Activated gamma-delta T cell (primary cell): ENCODE measurements around the gene MN1.

Source experiments
- DNase-seq: peaks from one replicate; lab custom pipeline; 2025; lab: John Stamatoyannopoulos, UW

The MN1 gene

DNA sequence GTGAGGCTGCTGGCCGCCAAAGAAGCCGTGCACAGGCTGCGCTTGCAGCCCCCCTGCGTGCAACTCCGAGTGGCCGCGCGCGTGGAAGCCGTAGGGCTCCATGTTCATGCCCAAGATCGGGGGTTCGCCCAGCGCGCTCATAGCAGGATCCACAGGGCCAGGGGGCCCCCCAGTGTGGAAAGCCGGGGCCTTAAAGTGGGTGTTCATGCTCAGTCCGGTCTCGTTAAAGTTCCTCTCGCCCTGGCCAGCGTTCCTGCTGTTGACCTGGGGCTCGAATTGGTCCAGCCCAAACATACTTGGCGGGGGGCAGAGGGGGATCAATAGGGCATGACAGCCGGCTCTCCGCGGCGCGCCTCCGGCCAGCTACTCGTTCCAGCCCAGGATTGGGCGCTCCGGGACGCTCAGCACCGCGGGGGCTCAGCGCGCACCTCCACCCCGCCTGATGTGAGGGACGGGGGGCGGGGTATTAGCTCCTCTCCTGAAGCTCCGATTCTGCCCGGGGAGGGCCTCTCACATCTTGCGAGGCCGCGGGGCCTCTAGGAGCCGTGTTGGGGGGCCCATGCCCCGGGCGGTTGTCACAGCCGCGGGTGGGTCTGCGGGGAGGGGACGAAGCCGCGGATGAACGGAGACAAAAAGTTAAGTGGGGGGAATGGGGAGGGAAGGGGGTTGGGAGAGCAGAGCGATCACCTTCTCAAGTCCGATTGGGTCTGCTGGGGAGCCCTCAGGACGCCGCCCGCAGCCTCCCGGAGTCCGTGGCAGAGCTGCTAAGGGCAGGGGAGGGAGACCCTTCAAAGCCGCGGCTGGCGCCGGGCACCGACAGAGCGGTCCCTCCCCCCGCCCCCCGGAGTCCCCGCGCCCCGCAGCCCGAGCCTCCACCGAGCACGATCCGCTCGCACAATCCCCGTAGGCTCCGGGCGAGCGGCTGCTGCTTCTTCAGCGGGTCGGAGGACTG is 1.0 kb downstream of the MN1 start:
- DNase-seq: no peak

DNA sequence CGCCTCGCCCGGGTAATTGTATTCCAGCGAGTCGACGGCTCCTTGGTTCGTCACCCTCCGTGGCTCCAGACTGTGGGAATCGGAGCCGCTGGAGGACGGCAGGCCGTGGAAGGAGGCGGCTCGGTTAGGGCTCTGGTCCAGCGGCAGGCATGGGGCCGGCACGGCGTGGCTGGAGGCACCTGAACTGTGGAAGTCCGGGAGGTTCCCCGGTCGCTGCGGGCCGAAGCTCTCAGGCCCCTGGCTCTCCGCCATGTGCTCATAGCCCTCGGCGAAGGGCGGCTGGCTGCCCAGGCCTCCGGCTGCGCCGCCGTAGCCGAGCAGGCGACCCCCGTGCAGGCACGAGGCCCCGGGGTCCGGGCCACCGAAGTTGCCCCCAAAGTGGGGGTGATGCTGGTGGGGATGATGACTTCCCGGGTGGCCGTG is 1.7 kb downstream of the MN1 start:
- no peak for DNase-seq

DNA sequence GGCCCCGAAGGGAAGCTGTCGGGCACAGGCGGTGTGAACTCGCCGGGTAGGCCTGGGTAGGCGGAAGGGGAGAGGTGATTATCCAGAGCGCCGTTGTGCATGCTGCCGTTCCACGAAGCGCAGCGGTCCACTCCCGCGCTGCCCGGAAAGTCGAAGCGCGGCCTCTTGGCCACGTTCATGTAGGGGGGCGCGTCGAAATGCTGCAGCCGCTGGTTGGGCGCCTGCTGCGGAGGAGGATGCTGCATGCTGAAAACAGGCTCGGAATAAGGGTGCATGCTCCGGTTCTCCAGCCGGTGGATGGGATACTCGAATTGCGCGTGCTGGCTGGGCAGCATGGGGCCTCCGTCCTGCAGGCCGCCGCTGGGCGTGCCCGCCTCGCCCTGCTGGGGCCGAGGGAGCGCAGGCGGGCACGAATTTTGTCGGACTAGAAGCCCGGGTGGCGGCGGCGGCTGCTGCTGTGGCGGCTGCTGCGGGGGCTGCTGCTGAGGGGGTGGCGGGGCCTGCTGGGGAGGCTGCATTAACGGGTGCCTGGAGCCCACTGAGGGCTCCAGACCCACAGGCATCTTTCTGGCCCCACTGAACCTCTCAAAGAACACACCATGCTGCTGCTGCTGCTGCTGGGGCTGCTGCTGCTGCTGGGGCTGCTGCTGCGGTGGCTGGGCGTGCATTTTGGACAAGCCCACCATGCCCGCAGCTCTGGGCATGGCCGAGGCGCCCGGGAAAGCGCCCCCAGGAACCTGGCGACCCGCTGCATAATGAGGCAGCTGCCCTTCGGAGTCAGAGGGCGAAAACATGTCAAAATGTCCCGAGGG is 2.3 kb downstream of the MN1 start:
- DNase-seq: no peak

DNA sequence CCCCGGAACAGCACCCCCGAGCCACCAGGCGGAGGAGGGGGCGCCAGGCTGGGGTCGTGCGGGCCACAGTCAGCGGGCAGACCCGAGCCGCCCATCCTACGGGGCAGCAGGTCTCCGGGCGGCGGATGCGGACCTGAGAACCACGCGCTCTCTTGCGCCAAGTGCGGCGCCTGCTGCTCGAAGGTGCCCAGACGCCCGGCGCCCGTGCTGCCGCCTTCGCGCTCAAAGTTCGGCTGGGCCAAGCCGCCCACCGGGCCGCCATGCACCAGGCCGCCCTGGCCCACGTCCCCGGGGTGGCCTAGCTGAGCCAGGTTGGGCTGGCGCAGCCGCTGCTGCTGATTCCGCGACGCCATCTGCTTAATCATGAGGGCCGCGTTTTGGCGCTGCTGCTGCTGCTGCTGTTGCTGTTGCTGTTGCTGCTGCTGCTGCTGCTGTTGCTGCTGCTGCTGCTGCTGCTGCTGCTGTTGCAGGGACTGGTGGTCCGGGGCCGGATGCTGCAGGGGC is 3.0 kb downstream of the MN1 start:
- DNase-seq: no peak

DNA sequence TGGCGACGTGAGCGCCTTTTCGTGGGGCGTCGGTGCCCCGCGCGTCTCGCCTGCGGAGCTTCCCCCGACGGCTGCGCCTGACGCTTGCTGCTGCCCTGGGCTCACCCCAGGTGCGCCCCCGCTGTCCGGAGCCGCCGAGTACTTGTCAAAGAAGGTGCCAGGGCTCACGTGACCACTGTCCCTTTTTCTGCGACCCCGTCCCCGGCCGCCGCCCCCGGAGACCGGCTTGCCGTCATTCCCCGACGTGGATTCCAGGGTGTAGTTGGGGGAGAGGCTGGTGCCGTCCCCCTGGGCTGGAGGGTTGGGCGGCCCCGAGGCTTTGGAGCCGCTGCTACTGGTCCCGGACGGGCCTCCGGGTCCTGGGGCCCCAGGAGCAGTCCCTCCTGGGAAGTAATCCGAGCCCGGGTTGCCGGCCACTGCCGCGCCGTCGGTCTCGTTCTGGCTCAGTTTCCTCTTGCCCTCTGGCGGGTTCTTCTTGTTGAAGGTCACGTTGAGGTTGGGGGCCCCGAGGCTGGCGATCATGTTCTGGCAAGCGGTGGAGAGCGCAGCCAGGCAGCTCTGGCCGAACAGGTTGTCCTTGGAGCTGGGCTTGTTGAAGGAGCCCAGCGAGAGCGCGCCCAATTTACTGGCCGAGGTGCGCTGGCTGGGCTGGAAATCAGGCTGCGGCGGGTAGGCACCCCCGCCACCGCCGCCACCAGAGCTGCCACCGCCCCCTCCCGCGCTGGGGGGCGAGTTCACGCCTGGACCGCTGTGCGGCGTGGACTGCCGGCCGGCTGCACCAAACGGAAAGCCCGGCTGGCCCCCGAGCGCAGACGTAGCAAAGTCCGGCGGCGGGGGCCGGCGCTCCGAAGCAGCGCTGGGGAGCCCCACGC is 3.8 kb downstream of the MN1 start:
- DNase-seq: no peak

DNA sequence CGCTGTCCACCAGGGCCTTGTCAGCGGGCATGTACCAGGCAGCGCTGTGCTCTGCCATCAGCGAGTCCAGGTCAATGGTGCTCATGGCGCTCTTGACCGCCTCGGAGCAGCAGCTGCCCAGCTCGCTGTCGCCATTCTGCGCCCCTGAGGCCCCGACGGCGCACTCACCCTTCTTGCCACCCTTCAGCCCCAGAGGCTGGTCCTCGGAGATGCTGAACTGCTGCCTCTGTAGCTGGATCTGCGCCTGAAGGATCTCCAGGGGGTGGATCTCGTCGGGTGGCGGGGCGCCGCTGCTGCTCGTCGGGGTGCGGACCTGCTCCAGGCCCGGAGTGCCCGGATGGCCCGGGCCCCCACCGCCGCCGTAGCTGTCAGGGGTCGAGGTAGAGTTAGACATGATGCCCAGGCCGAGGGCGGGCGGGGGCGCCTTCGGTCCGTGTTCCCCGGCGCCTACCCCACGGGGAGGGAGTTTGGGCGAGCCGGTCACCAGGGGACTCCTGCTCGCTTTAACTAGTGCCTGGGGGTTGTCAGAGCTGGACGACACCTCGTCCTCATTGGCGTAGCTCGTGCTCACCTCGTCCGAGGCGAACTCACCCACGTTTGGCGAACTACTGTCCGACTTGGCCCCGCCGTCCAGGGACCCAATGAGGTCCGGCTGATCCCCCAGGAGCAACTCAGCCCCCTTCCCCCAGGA is 4.6 kb downstream of the MN1 start:
- no peak for DNase-seq

DNA sequence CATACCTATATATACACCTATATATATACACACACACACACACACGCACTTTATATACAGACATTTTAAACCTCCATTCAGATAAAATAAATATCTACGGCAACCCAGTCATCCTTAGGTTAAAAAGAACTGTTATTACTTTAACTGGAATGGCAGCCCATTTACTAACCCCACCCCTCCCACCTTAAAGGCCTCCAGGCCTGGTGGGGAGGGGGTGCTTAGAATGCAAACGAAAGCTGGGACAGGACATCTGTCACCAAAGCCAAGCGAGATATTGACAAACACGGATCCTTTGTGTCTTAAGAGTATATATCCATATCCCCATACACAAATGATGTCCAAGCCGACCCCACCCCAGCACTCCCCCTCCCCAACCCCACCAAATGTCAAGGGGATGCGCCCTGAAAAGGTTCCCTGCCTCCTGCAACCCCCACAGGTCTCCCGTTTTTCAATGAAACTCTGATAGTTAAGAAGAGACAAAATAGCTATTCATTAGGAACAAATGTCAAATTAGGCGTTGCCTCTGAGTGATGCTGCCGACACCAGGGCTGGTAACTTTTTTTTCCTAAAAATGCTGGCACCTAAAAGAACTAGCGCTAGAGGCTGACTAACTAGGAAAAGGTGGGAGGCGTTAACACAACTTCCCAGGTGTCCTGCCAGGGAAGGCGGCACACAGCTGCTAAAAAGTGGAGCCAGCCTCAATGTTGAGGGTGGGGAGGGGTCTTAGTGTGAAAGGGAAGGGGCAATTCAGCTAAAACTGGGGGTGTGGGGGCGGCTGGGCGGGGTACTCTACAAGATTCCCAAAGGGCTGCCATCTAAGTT is 5.6 kb downstream of the MN1 start:
- DNase-seq: no peak

DNA sequence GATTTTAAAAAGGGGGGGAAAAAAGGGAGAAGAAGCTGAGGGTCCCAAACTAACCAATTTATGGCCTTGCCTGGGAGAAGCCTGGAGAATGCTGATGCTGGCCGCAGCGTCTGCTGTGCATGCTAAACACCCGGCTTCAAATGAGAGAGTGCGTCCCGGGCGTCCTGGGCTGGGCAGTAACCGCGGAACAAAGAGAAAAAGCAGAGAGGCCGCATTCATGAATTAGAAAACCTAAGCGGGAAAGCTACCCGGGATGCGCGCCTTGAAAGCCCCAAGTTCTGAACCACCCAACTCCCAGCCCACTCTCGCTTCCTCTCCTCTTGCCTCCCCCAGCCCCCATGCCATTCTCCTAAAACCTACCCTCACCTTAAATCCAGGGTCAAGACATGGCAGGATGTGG is 6.5 kb downstream of the MN1 start:
- no peak for DNase-seq

DNA sequence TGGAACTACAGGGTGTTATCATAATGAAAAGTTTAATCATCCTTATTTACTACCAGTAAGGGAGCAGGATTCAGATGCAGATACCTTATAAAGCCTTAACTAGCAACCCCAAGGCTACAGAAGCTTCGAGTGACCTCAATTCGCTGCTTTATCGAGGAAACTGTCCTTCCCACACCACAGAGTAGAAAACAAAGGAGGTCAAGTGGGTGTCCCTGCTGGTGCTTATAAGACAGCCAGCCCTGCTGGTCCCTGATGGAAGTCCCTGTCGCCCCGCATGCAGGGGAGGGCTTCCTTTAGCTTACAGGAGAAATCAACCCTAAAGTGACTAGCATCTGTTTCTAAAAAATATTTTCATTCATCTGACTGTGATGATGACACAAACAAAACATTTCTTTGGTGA is 7.3 kb downstream of the MN1 start:
- no peak for DNase-seq

DNA sequence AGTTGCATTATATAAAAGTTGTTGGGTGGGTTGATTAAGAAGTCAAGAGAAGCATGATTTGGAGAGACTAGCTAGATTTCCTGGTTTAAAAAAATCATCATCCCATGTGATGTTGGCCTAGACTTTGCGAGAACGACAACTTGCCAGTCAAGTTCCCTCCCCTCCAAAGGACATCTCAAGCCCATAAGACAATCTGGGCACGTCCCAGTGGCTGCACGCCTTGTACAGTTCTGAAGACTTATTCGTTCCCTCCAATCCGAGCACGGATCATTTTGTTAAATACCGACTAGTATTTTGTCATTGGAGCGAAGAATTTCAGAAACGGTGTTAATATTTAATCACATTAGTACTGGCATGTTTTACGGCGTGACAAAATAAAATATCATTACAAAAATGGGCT is 8.0 kb downstream of the MN1 start:
- no peak for DNase-seq

DNA sequence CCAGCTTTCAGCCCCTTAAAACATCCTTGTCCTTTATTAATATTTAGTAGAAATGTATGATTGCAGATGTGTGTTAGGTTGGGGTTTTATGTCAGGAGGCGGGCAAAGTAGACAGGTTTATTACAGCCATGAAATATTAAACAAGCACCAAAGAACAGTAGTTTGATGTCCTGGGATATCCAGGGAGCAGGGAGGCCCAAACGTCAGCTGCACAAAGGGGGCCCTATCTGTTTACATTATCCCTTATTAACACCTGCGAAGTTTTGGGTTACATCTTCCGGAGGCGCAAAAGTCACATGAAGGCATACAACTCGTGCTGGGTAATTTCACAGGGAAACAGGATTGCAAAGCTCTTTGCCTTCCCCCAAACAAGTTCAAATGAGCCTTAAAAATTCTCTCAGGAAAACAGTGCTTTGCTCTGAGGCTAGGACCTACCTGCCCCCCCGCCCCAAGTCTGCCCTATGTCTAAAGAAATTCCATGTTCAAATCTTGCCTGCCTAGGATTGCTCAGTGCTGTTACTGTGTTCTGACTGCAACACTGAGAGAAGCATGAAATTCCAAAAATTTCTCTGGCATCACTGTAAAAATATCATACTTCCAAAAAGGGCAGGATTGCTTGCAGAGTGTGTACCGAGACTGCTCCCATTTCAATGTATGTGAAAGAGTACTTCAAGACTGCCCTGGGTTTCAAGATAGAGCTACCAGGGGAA is 8.9 kb downstream of the MN1 start:
- DNase-seq: no peak

DNA sequence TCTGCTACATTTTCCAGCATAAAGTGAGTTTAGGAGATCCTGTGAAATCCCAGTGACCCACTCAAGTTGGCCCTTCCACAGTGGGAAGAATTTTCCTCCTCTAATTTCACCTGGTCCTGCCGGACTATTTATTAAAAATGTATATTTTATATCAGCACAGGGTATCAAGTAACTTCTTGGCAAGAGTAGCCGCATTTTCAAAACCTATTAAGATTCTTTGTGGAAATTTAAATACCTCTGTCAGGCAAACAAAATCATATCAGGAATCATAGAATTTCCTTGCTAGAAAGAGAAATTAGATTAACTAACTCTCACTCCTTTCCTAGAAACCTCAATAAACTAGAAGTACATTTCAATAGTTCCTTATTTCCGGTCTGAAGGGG is 9.7 kb downstream of the MN1 start:
- DNase-seq: no peak

DNA sequence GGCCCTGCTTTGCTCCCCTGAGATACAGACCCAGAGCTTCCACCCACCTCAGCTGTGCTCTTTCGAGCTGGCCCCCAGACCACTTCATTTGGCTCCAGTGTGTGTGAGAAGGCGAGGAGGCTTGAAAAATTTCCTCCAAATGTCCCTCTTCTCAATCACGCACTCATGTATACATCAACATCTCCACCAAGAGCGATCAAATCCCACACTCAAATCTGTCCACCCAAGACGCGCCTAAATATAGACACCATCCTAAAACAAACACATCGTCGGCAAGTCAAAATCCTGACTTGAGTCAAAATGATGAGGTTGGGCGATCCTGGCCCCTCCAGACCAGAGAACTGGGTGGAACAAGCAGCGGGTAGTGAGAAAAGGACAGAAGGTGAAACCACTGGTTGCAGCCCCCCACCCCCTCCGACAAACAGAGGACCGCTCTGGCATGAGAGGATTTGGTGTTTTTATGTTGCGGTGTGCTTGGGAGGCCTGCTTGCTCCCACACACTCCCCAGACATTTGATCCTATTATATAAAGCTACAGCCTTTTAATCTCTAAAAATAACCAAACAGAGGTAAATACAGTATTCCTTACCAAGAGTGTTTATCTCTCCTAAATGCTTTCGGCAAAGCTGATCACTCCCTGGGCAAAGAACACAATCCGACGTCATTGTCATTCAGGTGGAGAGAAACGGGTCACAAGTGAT is 10.2 kb downstream of the MN1 start:
- no peak for DNase-seq

DNA sequence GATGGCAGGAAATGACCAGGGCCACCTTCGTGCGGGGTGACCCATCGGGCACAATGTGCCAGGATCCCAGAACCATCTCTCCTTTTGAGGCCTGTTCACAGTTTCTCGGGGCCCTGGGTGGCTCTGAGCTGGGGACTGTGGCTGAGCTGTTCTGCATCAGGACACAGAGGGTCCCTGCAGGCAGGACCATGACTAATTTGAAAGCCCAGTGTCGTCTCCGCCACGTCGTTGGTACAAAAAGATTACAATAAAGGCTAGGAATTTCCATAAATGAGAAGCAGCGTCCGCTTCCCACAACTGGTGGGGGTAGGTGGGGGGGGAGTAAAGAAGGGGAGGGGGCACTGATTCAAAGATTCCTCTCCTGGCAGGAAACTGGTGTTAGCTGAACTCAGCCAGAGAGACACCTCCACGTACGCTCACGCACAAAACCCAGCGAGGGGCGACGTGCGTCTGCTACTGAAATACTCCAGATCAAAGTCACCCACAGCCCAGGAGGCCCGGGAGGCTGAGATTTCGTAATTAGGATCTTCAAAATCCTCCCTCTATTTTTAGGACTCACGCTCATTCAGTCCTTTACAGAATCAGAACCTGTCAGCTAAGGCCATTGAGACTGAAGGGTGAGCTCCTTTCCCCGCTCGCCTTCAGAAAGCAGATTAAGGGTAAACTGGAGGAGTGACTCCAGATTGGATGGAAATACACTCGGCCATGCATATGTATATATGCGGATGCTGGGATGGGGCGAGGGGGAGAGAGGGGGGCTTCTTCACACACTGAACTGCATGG is 11.0 kb downstream of the MN1 start:
- no peak for DNase-seq

DNA sequence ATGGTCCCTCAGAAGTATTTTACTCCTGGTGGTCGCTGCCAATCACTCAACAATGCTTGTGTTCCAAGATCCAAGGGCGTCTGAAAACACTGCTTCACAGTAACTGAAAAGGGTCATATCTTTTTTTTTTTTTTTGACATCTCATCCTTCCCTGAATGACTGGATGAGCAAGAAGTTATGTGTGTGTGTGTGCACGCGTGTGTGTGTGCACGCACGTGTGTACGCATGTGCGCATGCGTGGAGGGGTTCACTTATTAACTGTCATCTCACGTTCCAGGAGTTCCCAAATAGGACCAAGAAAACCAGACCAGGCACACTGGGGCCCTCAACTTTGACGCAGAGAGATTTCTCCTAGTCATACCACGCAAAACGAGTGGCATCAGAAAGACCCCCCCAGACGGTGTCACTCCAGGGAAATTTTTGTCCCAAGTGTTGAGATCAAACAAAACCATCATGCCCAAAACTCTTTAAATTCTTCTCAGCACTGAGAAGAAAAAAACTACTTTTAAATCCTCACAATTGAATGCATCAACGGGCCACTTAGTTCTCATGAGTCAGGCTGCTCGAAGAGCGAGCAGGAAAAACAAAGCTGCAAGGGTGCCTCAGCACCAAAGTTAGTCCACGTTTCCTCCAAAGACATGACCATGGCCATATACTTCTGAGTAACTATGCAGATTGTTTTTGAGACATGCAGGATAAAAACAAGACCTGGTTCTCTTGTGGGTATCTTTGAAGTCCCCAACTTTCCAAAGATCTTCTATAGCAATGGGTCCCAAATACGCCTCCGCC is 12.9 kb downstream of the MN1 start:
- no peak for DNase-seq

DNA sequence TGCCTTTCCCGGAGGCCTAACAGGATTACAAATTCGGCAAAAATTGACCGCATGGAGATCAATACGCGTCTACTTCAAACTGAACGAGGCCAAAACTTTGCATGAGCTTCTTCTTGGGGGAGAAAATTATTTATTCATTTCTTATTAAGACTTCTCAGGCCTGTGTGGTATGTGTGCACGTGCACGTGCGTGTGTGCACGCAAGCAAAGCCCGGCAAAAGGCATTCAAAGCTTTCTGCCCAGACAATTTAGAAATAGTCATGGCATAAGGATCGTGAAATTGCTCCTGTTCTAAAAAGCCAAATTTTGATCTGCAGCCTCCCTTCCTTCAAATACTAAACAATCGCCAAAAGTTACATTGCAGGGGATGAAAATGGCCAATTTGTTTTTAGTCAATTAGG is 14.6 kb downstream of the MN1 start:
- DNase-seq: no peak

DNA sequence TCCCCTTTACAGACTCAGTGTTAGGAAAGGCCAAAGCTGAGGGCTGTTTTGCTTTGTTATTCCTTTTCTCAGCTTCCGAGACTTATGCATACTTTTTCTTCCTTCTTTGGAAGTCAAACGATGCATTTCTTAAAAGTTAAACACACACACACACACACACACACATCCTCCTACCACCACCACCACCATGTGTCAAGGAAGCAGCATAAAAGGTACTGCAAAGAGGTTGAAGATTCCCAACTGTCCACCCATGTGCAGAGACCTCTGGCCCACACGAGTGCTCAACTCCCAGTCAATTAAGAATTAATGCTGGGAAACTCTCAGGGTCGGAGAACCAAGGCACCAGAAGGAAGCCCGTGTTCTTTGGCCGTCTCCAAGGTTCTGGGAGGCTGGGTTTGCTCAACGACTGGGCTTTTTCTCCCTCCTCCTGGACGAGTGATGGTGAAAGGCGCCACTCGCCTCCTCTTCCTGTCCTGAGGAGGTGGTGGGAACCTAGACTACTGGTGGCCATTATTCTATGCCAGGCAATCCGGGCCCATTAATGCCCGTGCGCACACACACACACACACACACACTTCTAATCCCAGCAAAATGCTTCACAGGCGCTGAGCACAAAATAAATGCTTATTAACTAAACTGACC is 15.1 kb downstream of the MN1 start:
- no peak for DNase-seq
